ENCODE data around the gene RIT1. TPM values are rescaled to one million over a fixed set of nuclear protein-coding genes. Genes with fewer than 3 reads are reported as not detected.
A peak's percentile ranks its signal among the peaks of the same experiment; 100 is the strongest.

The RIT1 gene
- total and polyA plus RNA-seq, 4 donors, result 15.8 to 58.2 (median 42.5) TPM

DNA sequence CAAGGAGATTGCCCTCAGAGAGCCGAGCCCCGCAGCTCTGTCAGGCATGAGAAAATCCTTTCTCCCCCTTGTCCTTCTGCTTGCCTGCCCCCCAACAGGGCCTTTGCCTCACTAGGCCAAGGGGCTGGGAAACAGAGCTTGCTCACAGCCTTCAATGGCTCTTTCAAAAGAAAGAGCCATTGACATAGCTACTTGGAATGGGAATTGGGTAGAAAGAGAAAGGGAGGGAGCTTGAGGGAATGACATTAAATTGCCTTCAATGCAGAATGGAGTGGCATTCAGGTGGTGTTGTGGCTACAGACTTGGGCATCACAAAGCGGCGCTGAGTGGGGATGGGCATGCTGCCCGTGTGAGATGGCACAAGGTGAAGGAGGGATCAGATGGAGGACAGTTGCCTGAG, 38.6 kb downstream of the RIT1 start:
- H3K9me3 ChIP-seq (ENCODE audit: control insufficient read depth in 4 of 4, insufficient read depth in 3 of 4, low read length in 3 of 4), result no peaks in the 10 kb centered on the region
- H3K27ac ChIP-seq (ENCODE audit: low read depth in 1 of 2, low read length in 1 of 2), result no peak overlapping the region
- no peak overlapping the region for H3K9ac ChIP-seq (ENCODE audit: insufficient read depth in 1 of 2, low read length in 2 of 2)
- 91 to 96% methylated on average over 5 of the region's 5 CpGs for WGBS, 2 donors
- peaks cover 0 to 2% (median 0%) of the 10 kb centered on the region in 4 donors for H3K36me3 ChIP-seq (ENCODE audit: control insufficient read depth in 4 of 4, insufficient read depth in 4 of 4, low read length in 4 of 4)
- no peak for ATAC-seq (ENCODE audit: insufficient read depth, low FRiP score)
- H3K4me3 ChIP-seq, result no peak overlapping the region
- no peak for DNase-seq
- no peaks in the 10 kb centered on the region for H3K27me3 ChIP-seq (ENCODE audit: control insufficient read depth in 3 of 3, insufficient read depth in 3 of 3, low read length in 2 of 3)
- H3K4me1 ChIP-seq (ENCODE audit: control insufficient read depth in 5 of 5, insufficient read depth in 5 of 5, low read length in 5 of 5), result peaks cover 0 to 3% (median 0%) of the 10 kb centered on the region in 5 donors
- TF ChIP-seq, protein P1, sequence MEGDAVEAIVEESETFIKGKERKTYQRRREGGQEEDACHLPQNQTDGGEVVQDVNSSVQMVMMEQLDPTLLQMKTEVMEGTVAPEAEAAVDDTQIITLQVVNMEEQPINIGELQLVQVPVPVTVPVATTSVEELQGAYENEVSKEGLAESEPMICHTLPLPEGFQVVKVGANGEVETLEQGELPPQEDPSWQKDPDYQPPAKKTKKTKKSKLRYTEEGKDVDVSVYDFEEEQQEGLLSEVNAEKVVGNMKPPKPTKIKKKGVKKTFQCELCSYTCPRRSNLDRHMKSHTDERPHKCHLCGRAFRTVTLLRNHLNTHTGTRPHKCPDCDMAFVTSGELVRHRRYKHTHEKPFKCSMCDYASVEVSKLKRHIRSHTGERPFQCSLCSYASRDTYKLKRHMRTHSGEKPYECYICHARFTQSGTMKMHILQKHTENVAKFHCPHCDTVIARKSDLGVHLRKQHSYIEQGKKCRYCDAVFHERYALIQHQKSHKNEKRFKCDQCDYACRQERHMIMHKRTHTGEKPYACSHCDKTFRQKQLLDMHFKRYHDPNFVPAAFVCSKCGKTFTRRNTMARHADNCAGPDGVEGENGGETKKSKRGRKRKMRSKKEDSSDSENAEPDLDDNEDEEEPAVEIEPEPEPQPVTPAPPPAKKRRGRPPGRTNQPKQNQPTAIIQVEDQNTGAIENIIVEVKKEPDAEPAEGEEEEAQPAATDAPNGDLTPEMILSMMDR (IDR thresholded peaks at IDR 0.05; ENCODE audit: control extremely low read depth, extremely low read depth), result no peak

DNA sequence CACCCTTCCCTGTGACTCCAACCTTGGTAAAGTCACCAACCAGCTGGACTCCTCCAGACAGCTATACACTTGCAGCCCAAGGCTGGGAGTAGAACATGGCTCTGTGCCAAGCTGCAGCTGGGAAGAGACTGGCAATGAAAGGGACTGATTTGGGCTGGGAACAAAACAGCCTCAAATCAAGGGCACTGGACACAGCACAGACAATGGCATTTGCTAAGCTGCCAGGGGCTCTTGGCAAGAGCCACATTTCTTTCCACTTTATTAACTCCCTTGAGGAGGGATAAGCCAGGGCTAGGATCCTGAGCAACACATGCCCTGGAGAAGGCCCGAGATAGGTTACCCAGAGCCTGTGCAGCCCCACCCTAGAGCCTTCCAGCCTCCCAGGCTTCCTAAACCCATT, 39.8 kb downstream of the RIT1 start:
- DNase-seq (peak; percentile 70 to 77 (median 75)), ATAC-seq (ENCODE audit: insufficient read depth, low FRiP score) (no peak)
- no peaks in the 10 kb centered on the region for H3K9me3 ChIP-seq (ENCODE audit: control insufficient read depth in 4 of 4, insufficient read depth in 3 of 4, low read length in 3 of 4)
- peaks cover 0 to 2% (median 0%) of the 10 kb centered on the region in 4 donors for H3K36me3 ChIP-seq (ENCODE audit: control insufficient read depth in 4 of 4, insufficient read depth in 4 of 4, low read length in 4 of 4)
- no peak overlapping the region for H3K27ac ChIP-seq (ENCODE audit: low read depth in 1 of 2, low read length in 1 of 2)
- no peaks in the 10 kb centered on the region for H3K27me3 ChIP-seq (ENCODE audit: control insufficient read depth in 3 of 3, insufficient read depth in 3 of 3, low read length in 2 of 3)
- TF ChIP-seq, protein P1 (IDR thresholded peaks at IDR 0.05; ENCODE audit: control extremely low read depth, extremely low read depth), result no peak
- H3K4me1 ChIP-seq (ENCODE audit: control insufficient read depth in 5 of 5, insufficient read depth in 5 of 5, low read length in 5 of 5), result peaks cover 0 to 3% (median 0%) of the 10 kb centered on the region in 5 donors
- no peak overlapping the region for H3K9ac ChIP-seq (ENCODE audit: insufficient read depth in 1 of 2, low read length in 2 of 2)
- WGBS, 2 donors, result 72 to 73% methylated on average over 1 of the region's 1 CpG
- no peak overlapping the region for H3K4me3 ChIP-seq

DNA sequence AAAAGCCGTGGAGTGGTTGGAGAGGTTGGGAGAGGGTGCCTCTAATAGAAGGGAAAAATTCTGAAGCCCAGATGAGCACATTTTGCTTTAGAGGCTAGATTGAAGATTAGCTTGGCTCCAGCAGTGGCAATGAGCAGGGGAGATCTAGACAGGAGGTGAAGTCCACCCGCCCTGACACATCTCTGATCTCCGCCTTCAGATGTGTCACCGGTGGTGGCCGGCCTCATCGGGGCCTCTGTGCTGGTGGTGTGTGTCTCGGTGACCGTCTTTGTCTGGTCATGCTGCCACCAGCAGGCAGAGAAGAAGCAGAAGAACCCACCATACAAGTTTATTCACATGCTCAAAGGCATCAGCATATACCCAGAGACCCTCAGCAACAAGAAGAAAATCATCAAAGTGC, 43.4 kb downstream of the RIT1 start:
- ATAC-seq (ENCODE audit: insufficient read depth, low FRiP score), result no peak
- H3K4me3 ChIP-seq, result no peak overlapping the region
- no peaks in the 10 kb centered on the region for H3K9me3 ChIP-seq (ENCODE audit: control insufficient read depth in 4 of 4, insufficient read depth in 3 of 4, low read length in 3 of 4)
- TF ChIP-seq, protein P1 (IDR thresholded peaks at IDR 0.05; ENCODE audit: control extremely low read depth, extremely low read depth), result no peak
- no peak overlapping the region for H3K27ac ChIP-seq (ENCODE audit: low read depth in 1 of 2, low read length in 1 of 2)
- DNase-seq, result no peak
- no peaks in the 10 kb centered on the region for H3K27me3 ChIP-seq (ENCODE audit: control insufficient read depth in 3 of 3, insufficient read depth in 3 of 3, low read length in 2 of 3)
- WGBS, 2 donors, result 91 to 92% methylated on average over 8 of the region's 8 CpGs
- no peak overlapping the region for H3K9ac ChIP-seq (ENCODE audit: insufficient read depth in 1 of 2, low read length in 2 of 2)
- peaks cover 0 to 2% (median 0%) of the 10 kb centered on the region in 4 donors for H3K36me3 ChIP-seq (ENCODE audit: control insufficient read depth in 4 of 4, insufficient read depth in 4 of 4, low read length in 4 of 4)
- H3K4me1 ChIP-seq (ENCODE audit: control insufficient read depth in 5 of 5, insufficient read depth in 5 of 5, low read length in 5 of 5), result peaks cover 0 to 3% (median 0%) of the 10 kb centered on the region in 5 donors

DNA sequence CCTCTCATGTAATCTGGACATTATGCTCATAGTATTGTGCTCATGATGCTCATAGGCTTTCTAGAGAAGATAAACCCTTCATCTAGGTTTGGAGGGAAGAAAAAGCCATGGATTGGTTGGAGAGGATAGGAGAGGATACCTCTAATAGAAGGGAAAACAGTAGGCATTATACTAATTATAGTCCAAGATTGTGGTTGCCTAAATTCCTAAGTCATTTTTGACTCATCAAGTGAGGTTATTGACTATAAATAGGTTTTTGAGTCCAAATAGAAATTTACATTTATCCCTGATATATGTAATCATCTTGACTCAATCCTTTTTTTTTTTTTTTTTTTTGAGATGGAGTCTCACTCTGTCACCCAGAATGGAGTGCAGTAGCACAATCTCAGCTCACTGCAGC, 46.8 kb downstream of the RIT1 start:
- no peak overlapping the region for H3K4me3 ChIP-seq
- H3K27me3 ChIP-seq (ENCODE audit: control insufficient read depth in 3 of 3, insufficient read depth in 3 of 3, low read length in 2 of 3), result no peaks in the 10 kb centered on the region
- H3K27ac ChIP-seq (ENCODE audit: low read depth in 1 of 2, low read length in 1 of 2), result no peak overlapping the region
- TF ChIP-seq, protein P1 (IDR thresholded peaks at IDR 0.05; ENCODE audit: control extremely low read depth, extremely low read depth), result no peak
- peaks cover 0 to 13% (median 0%) of the 10 kb centered on the region in 5 donors for H3K4me1 ChIP-seq (ENCODE audit: control insufficient read depth in 5 of 5, insufficient read depth in 5 of 5, low read length in 5 of 5)
- DNase-seq (no peak), ATAC-seq (ENCODE audit: insufficient read depth, low FRiP score) (no peak)
- H3K9ac ChIP-seq (ENCODE audit: insufficient read depth in 1 of 2, low read length in 2 of 2), result no peak overlapping the region
- H3K9me3 ChIP-seq (ENCODE audit: control insufficient read depth in 4 of 4, insufficient read depth in 3 of 4, low read length in 3 of 4), result no peaks in the 10 kb centered on the region
- no peaks in the 10 kb centered on the region for H3K36me3 ChIP-seq (ENCODE audit: control insufficient read depth in 4 of 4, insufficient read depth in 4 of 4, low read length in 4 of 4)

Measured in lung (tissue), 12 donors.